HEK293 (cell line): ENCODE results near the gene FXYD5.

ENCODE experiments used
- GLIS2 ChIP-seq: fragments of 450-650 bp; formaldehyde crosslinking; IDR thresholded peaks from 2 replicates; pipeline ENCODE4 v1.5.1; 2016; ENCODE audit warnings: missing biosample characterization, missing genetic modification characterization
- HOXD13 ChIP-seq: sonication (generic); formaldehyde crosslinking; IDR thresholded peaks from 2 replicates; pipeline ENCODE4 v1.8.0; 2022; ENCODE audit warnings: missing genetic modification reagents, borderline replicate concordance
- KLF10 ChIP-seq: fragments of 450-650 bp; IDR thresholded peaks from 2 replicates; pipeline ENCODE4 v1.5.1; 2018; ENCODE audit warnings: missing biosample characterization, mild to moderate bottlenecking, missing genetic modification characterization
- KLF7 ChIP-seq: fragments of 450-650 bp; formaldehyde crosslinking; IDR thresholded peaks from 2 replicates; pipeline ENCODE4 v1.5.1; 2016; ENCODE audit warnings: missing biosample characterization, missing genetic modification characterization, borderline replicate concordance
- KLF9 ChIP-seq: fragments of 450-650 bp; formaldehyde crosslinking; IDR thresholded peaks from 2 replicates; pipeline ENCODE4 v1.5.1; 2016; ENCODE audit warnings: missing biosample characterization, missing genetic modification characterization, low read depth
- MEIS1 ChIP-seq: sonication (generic); formaldehyde crosslinking; IDR thresholded peaks from 2 replicates; pipeline ENCODE4 v1.8.1; 2022; ENCODE audit warnings: missing genetic modification reagents, mild to moderate bottlenecking, borderline replicate concordance
- MYNN ChIP-seq: fragments of 450-650 bp; formaldehyde crosslinking; IDR thresholded peaks from 2 replicates; pipeline ENCODE4 v1.5.1; 2016; ENCODE audit warnings: missing biosample characterization, missing genetic modification characterization, borderline replicate concordance
- RBAK ChIP-seq: fragments of 450-650 bp; formaldehyde crosslinking; IDR thresholded peaks from 2 replicates; pipeline ENCODE4 v1.5.1; 2016; ENCODE audit warnings: missing biosample characterization, missing genetic modification characterization
- SALL2 ChIP-seq: fragments of 450-650 bp; formaldehyde crosslinking; IDR thresholded peaks from 2 replicates; pipeline ENCODE4 v1.5.0; 2017; ENCODE audit warnings: missing biosample characterization, mild to moderate bottlenecking, missing genetic modification characterization, borderline replicate concordance
- ZBTB17 ChIP-seq: fragments of 450-650 bp; formaldehyde crosslinking; IDR thresholded peaks from 2 replicates; pipeline ENCODE4 v1.5.1; 2016; ENCODE audit warnings: missing biosample characterization, missing genetic modification characterization
- ZBTB8A ChIP-seq: fragments of 450-650 bp; formaldehyde crosslinking; IDR thresholded peaks from 2 replicates; pipeline ENCODE4 v1.5.1; 2016; ENCODE audit warnings: missing biosample characterization, missing genetic modification characterization
- ZEB2 ChIP-seq: fragments of 450-650 bp; formaldehyde crosslinking; IDR thresholded peaks from 2 replicates; pipeline ENCODE4 v1.5.1; 2016; ENCODE audit warnings: missing biosample characterization, missing genetic modification characterization
- ZNF114 ChIP-seq: fragments of 450-650 bp; formaldehyde crosslinking; IDR thresholded peaks from 2 replicates; pipeline ENCODE4 v1.5.0; 2017; ENCODE audit warnings: missing biosample characterization, missing genetic modification characterization
- ZNF132 ChIP-seq: fragments of 450-650 bp; formaldehyde crosslinking; IDR thresholded peaks from 2 replicates; pipeline ENCODE4 v1.5.1; 2017; ENCODE audit warnings: missing biosample characterization, missing genetic modification characterization, borderline replicate concordance
- ZNF155 ChIP-seq: fragments of 450-650 bp; formaldehyde crosslinking; IDR thresholded peaks from 2 replicates; pipeline ENCODE4 v1.5.1; 2016; ENCODE audit warnings: missing biosample characterization, missing genetic modification characterization
- ZNF174 ChIP-seq: fragments of 450-650 bp; formaldehyde crosslinking; IDR thresholded peaks from 2 replicates; pipeline ENCODE4 v1.5.0; 2017; ENCODE audit warnings: missing biosample characterization, mild to moderate bottlenecking, missing genetic modification characterization
- ZNF184 ChIP-seq: fragments of 450-650 bp; IDR thresholded peaks from 2 replicates; pipeline ENCODE4 v1.5.1; 2018; ENCODE audit warnings: missing biosample characterization, mild to moderate bottlenecking, missing genetic modification characterization
- ZNF211 ChIP-seq: fragments of 450-650 bp; formaldehyde crosslinking; IDR thresholded peaks from 2 replicates; pipeline ENCODE4 v1.5.1; 2016; ENCODE audit warnings: low read depth, missing biosample characterization, missing genetic modification characterization
- ZNF248 ChIP-seq: fragments of 450-650 bp; formaldehyde crosslinking; IDR thresholded peaks from 2 replicates; pipeline ENCODE4 v1.5.1; 2017; ENCODE audit warnings: missing biosample characterization, missing genetic modification characterization
- ZNF274 ChIP-seq, 2 experiments: fragments of 200-500 bp in 1 of 2; fragments of 450-650 bp in 1 of 2; sonication (Bioruptor generic) in 1 of 2; formaldehyde crosslinking in 1 of 2; IDR thresholded peaks; 2 replicates each; pipeline versions ENCODE4 v1.5.1 to v1.6.1; 2014 to 2016; ENCODE audit warnings: borderline replicate concordance in 1 of 2, inconsistent platforms in 1 of 2, low read length in 1 of 2, missing biosample characterization in 1 of 2, missing genetic modification characterization in 1 of 2
- ZNF302 ChIP-seq: fragments of 450-650 bp; formaldehyde crosslinking; IDR thresholded peaks from 2 replicates; pipeline ENCODE4 v1.5.1; 2016; ENCODE audit warnings: missing biosample characterization, missing genetic modification characterization, low read depth
- ZNF394 ChIP-seq: fragments of 450-650 bp; formaldehyde crosslinking; IDR thresholded peaks from 2 replicates; pipeline ENCODE4 v1.5.1; 2016; ENCODE audit warnings: missing biosample characterization, missing genetic modification characterization, mild to moderate bottlenecking, moderate library complexity, borderline replicate concordance
- ZNF449 ChIP-seq: fragments of 450-650 bp; formaldehyde crosslinking; IDR thresholded peaks from 2 replicates; pipeline ENCODE4 v1.5.1; 2017; ENCODE audit warnings: missing biosample characterization, mild to moderate bottlenecking, missing genetic modification characterization, moderate library complexity
- ZNF548 ChIP-seq: fragments of 450-650 bp; formaldehyde crosslinking; IDR thresholded peaks from 2 replicates; pipeline ENCODE4 v1.5.1; 2016; ENCODE audit warnings: missing biosample characterization, missing genetic modification characterization
- ZNF549 ChIP-seq: fragments of 450-650 bp; IDR thresholded peaks from 2 replicates; pipeline ENCODE4 v1.5.1; 2018; ENCODE audit warnings: missing biosample characterization, missing genetic modification characterization, mild to moderate bottlenecking, inconsistent platforms, moderate library complexity
- ZNF571 ChIP-seq: fragments of 450-650 bp; formaldehyde crosslinking; IDR thresholded peaks from 2 replicates; pipeline ENCODE4 v1.5.0; 2017; ENCODE audit warnings: missing biosample characterization, missing genetic modification characterization
- ZNF621 ChIP-seq: fragments of 450-650 bp; formaldehyde crosslinking; IDR thresholded peaks from 2 replicates; pipeline ENCODE4 v1.5.1; 2017; ENCODE audit warnings: missing biosample characterization, missing genetic modification characterization
- ZNF677 ChIP-seq: fragments of 450-650 bp; IDR thresholded peaks from 2 replicates; pipeline ENCODE4 v1.5.0; 2018; ENCODE audit warnings: missing biosample characterization, mild to moderate bottlenecking, missing genetic modification characterization, moderate library complexity
- ZNF704 ChIP-seq: fragments of 450-650 bp; formaldehyde crosslinking; IDR thresholded peaks from 2 replicates; pipeline ENCODE4 v1.5.1; 2016; ENCODE audit warnings: missing biosample characterization, missing genetic modification characterization
- ZNF776 ChIP-seq: fragments of 450-650 bp; formaldehyde crosslinking; IDR thresholded peaks from 2 replicates; pipeline ENCODE4 v1.5.0; 2017; ENCODE audit warnings: missing biosample characterization, missing genetic modification characterization, borderline replicate concordance
- TF ChIP-seq, protein P1 (sequence below): fragments of 450-650 bp; formaldehyde crosslinking; IDR thresholded peaks from 2 replicates; pipeline ENCODE4 v1.5.1; 2016; ENCODE audit warnings: missing biosample characterization, missing genetic modification characterization
- TF ChIP-seq, protein P2 (sequence below): fragments of 450-650 bp; formaldehyde crosslinking; IDR thresholded peaks from 2 replicates; pipeline ENCODE4 v1.5.1; 2016; ENCODE audit warnings: missing biosample characterization, missing genetic modification characterization
- TF ChIP-seq, protein P3 (sequence below): fragments of 450-650 bp; formaldehyde crosslinking; IDR thresholded peaks from 2 replicates; pipeline ENCODE4 v1.5.1; 2016; ENCODE audit warnings: missing biosample characterization, missing genetic modification characterization, low read depth

Gene FXYD5

DNA sequence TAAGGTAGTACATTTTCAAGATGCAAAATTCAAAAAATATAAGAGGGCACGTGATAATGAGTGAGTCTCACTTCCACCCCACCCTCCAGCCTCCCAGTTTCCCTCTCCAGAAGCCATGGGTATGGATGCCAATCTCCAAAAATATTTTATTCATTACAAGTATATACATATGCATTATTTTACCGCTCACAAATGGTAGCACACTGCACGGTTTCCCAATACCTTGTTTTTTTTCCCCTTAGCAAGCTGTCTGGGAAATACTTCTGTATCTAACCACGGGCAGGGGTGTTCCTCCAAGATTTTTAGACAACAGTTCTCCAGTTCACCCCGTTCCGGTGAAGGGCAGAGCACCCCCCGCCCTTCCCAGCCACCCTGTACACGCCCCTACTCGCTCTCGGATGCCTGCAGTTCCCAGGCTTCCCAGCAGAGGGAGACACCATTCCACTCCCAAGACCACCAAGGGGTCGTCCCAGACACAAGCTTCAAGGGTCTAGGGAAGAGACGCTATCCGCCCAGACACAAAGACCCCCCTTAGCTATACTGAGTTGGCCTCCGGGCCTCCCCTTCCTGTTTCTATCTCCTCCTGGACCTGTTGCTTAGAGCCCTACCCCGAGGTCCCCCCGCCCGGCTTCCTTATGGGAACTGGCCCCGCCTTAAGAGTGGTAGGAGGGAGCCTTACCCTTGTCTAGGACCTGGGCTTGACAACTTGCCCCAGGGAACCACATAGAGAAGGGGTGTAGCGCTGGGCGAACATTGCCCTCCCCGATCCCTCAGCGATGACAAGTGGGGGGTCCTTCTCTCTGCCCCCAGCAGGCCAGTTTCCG is 40.0 kb upstream of the FXYD5 start (continued):
- no peak for TF ChIP-seq ZNF174
- TF ChIP-seq, protein P1, sequence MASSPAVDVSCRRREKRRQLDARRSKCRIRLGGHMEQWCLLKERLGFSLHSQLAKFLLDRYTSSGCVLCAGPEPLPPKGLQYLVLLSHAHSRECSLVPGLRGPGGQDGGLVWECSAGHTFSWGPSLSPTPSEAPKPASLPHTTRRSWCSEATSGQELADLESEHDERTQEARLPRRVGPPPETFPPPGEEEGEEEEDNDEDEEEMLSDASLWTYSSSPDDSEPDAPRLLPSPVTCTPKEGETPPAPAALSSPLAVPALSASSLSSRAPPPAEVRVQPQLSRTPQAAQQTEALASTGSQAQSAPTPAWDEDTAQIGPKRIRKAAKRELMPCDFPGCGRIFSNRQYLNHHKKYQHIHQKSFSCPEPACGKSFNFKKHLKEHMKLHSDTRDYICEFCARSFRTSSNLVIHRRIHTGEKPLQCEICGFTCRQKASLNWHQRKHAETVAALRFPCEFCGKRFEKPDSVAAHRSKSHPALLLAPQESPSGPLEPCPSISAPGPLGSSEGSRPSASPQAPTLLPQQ (tag by site-specific recombination) = peak; percentile 70; the same call in 1 of the 2 replicates
- TF ChIP-seq ZNF449 (tag by site-specific recombination) = no peak
- TF ChIP-seq ZNF184 (tag by site-specific recombination) = no peak
- TF ChIP-seq GLIS2 (tag by site-specific recombination) = peak; percentile 79
- TF ChIP-seq ZNF211 = no peak
- TF ChIP-seq ZNF548 = no peak
- peak; percentile 80 for TF ChIP-seq KLF7 (tag by site-specific recombination)
- TF ChIP-seq ZNF677 = no peak
- no peak for TF ChIP-seq RBAK (tag by site-specific recombination)
- TF ChIP-seq ZNF704 (tag by site-specific recombination) = no peak
- no peak for TF ChIP-seq ZNF621
- no peak for TF ChIP-seq MYNN (tag by site-specific recombination)
- TF ChIP-seq ZNF571 (tag by site-specific recombination) = no peak
- TF ChIP-seq ZNF394 = no peak
- TF ChIP-seq ZBTB17 = peak; percentile 67
- TF ChIP-seq ZNF155 (tag by site-specific recombination) = no peak
- TF ChIP-seq ZNF776 (tag by site-specific recombination) = no peak
- TF ChIP-seq ZNF549 = no peak
- TF ChIP-seq ZNF248 (tag by site-specific recombination) = no peak
- TF ChIP-seq ZNF302 (tag by site-specific recombination) = no peak
- no peak for TF ChIP-seq ZNF274 (IDR thresholded peaks at IDR 0.05; ENCODE audit: low read length)
- no peak; the same call in 1 of the 2 replicates for TF ChIP-seq ZNF274 (tag by site-specific recombination; IDR thresholded peaks at IDR 0.05; ENCODE audit: borderline replicate concordance)
- no peak for TF ChIP-seq ZNF114 (tag by site-specific recombination)
- TF ChIP-seq, protein P2, sequence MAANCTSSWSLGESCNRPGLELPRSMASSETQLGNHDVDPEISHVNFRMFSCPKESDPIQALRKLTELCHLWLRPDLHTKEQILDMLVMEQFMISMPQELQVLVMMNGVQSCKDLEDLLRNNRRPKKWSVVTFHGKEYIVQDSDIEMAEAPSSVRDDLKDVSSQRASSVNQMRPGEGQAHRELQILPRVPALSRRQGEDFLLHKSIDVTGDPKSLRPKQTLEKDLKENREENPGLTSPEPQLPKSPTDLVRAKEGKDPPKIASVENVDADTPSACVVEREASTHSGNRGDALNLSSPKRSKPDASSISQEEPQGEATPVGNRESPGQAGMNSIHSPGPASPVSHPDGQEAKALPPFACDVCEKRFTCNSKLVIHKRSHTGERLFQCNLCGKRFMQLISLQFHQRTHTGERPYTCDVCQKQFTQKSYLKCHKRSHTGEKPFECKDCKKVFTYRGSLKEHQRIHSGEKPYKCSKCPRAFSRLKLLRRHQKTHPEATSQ (tag by site-specific recombination) = no peak
- TF ChIP-seq ZNF132 (tag by site-specific recombination) = no peak
- TF ChIP-seq, protein P3, sequence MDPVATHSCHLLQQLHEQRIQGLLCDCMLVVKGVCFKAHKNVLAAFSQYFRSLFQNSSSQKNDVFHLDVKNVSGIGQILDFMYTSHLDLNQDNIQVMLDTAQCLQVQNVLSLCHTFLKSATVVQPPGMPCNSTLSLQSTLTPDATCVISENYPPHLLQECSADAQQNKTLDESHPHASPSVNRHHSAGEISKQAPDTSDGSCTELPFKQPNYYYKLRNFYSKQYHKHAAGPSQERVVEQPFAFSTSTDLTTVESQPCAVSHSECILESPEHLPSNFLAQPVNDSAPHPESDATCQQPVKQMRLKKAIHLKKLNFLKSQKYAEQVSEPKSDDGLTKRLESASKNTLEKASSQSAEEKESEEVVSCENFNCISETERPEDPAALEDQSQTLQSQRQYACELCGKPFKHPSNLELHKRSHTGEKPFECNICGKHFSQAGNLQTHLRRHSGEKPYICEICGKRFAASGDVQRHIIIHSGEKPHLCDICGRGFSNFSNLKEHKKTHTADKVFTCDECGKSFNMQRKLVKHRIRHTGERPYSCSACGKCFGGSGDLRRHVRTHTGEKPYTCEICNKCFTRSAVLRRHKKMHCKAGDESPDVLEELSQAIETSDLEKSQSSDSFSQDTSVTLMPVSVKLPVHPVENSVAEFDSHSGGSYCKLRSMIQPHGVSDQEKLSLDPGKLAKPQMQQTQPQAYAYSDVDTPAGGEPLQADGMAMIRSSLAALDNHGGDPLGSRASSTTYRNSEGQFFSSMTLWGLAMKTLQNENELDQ (tag by site-specific recombination) = no peak
- TF ChIP-seq HOXD13 (CRISPR knock-in tag) = no peak
- TF ChIP-seq ZBTB8A (tag by site-specific recombination) = peak; percentile 41; the same call in 1 of the 2 replicates
- no peak for TF ChIP-seq KLF10 (tag by site-specific recombination)
- TF ChIP-seq MEIS1 (CRISPR knock-in tag) = no peak
- TF ChIP-seq KLF9 = peak; percentile 87
- TF ChIP-seq ZEB2 = peak; percentile 73
- TF ChIP-seq SALL2 = no peak
